ENCODE data around the gene SLX4IP.

The SLX4IP gene

DNA sequence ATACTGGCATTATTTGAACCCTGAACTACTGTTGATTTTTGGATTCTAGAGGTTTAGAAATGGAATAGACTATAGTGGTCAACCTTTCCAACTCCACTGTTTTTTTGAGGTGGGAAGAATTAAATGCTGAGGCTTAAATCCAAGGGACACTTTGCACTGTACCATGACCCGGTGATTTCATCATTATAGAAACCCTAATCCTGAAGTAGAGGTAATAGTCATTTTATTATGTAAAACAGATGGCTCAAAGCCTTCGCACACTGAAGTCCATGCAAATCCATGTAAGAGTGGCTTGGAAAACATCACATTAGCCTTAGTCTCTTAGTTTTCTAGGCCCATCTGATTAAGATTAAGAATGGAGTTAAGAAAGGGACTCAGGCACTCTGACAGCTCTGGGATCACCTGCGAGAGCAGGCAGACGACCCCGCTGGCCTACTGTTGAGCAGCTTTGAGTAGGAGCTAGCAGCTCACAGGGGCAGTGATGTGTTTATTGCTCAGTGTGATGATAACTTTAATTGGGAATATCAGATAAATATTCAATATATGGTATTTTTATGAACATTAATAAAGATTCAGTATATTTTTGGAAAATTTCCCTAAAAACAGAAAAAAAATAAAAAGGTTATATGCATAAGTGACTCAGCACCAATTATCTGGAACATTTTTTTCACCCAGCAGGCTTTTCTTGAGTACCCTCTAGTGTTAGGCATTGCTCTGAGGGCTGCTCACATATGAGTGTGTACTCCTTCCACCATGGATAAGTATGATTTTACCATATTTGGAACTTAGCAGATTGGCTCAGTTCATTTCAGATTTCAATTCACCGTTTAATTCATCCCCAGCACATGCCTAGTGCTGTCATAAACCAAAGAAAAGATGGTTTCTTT is 13.4 kb downstream of the SLX4IP start:
- Histone ChIP-seq H3K9ac (no peak overlapping the region), H3K27ac (no peak overlapping the region), H3K4me2 (ENCODE audit: low read length) (no peak overlapping the region), H3K36me3 (ENCODE audit: control insufficient read depth, insufficient read depth, low read length) (no peaks in the 10 kb centered on the region), H3K79me2 (peaks cover 10% of the 10 kb centered on the region), H3K9me3 (ENCODE audit: control insufficient read depth, low read length) (no peaks in the 10 kb centered on the region), H3K4me3 (ENCODE audit: low read depth, low read length) (no peak overlapping the region), H3K4me1 (no peaks in the 10 kb centered on the region), H2AFZ (no peak overlapping the region), H3K27me3 (ENCODE audit: control insufficient read depth, insufficient read depth, low read length) (no peaks in the 10 kb centered on the region)
- TF ChIP-seq, protein P1, sequence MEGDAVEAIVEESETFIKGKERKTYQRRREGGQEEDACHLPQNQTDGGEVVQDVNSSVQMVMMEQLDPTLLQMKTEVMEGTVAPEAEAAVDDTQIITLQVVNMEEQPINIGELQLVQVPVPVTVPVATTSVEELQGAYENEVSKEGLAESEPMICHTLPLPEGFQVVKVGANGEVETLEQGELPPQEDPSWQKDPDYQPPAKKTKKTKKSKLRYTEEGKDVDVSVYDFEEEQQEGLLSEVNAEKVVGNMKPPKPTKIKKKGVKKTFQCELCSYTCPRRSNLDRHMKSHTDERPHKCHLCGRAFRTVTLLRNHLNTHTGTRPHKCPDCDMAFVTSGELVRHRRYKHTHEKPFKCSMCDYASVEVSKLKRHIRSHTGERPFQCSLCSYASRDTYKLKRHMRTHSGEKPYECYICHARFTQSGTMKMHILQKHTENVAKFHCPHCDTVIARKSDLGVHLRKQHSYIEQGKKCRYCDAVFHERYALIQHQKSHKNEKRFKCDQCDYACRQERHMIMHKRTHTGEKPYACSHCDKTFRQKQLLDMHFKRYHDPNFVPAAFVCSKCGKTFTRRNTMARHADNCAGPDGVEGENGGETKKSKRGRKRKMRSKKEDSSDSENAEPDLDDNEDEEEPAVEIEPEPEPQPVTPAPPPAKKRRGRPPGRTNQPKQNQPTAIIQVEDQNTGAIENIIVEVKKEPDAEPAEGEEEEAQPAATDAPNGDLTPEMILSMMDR (IDR thresholded peaks at IDR 0.05), result no peak

DNA sequence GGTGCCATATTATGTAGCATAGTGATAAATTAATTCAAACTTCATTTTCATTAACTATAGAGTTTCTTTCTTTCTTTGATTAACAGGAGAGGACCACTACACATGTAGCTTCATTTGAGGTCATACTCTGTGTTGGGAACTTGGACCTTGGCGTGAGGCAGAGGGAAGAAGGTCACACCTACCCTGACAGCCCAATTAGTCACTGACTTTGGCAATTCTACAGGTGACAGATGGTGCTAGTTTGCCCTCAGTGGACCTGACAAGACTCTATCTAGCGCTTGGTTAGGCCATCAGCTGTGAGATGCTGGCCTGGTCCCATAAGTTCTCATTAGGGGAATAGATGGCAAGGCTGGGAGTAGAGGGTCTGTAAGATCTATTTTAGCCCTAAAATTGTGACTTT is 14.2 kb downstream of the SLX4IP start:
- H3K4me1 ChIP-seq, result no peaks in the 10 kb centered on the region
- H3K27ac ChIP-seq, result no peak overlapping the region
- no peaks in the 10 kb centered on the region for H3K27me3 ChIP-seq (ENCODE audit: control insufficient read depth, insufficient read depth, low read length)
- no peak overlapping the region for H3K9ac ChIP-seq
- H3K36me3 ChIP-seq (ENCODE audit: control insufficient read depth, insufficient read depth, low read length), result no peaks in the 10 kb centered on the region
- no peak overlapping the region for H2AFZ ChIP-seq
- peaks cover 11% of the 10 kb centered on the region for H3K79me2 ChIP-seq
- TF ChIP-seq, protein P1 (IDR thresholded peaks at IDR 0.05), result no peak
- no peak overlapping the region for H3K4me3 ChIP-seq (ENCODE audit: low read depth, low read length)
- no peak overlapping the region for H3K4me2 ChIP-seq (ENCODE audit: low read length)
- H3K9me3 ChIP-seq (ENCODE audit: control insufficient read depth, low read length), result no peaks in the 10 kb centered on the region

- H3K4me2 ChIP-seq (ENCODE audit: low read length), result no peak overlapping the region
- TF ChIP-seq, protein P1 (IDR thresholded peaks at IDR 0.05), result no peak
- no peaks in the 10 kb centered on the region for H3K27me3 ChIP-seq (ENCODE audit: control insufficient read depth, insufficient read depth, low read length)
- no peaks in the 10 kb centered on the region for H3K36me3 ChIP-seq (ENCODE audit: control insufficient read depth, insufficient read depth, low read length)
- H3K79me2 ChIP-seq, result peaks cover 15% of the 10 kb centered on the region
- H3K9ac ChIP-seq, result no peak overlapping the region
- no peak overlapping the region for H3K27ac ChIP-seq
- no peak overlapping the region for H3K4me3 ChIP-seq (ENCODE audit: low read depth, low read length)
- H3K9me3 ChIP-seq (ENCODE audit: control insufficient read depth, low read length), result no peaks in the 10 kb centered on the region
- no peak overlapping the region for H2AFZ ChIP-seq
- H3K4me1 ChIP-seq, result no peaks in the 10 kb centered on the region
These were observed 18.1 kb downstream of the SLX4IP start for GRCh38 chr20:10453241-10453640.

DNA sequence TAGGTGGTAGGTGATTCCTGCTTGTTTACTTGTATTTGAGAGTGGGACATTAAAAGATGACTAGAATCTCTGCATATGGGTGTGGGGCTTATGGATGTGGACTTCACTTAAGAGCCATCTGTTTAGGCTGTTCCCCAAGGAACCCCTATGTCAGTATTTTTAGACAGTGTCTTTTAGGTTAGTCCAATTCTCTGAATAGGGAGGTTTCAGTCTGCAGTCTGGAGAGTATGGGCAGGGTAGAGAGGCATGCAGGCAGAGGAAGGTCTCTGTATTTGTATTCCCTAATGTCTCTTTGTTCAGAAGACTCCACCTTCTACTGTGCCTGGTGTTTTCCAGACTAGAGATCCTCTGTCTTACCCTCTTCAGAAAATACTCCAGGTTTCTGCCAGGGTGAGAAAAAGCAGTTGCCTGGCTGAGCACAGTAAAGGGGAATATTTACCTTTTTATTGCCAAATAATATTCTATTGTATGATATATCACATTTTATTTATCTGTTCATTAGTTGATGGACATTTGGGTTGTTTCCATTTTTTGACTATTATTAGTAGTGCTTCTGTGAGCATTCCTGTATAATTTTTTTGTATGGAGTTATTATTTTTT is 19.1 kb downstream of the SLX4IP start:
- Histone ChIP-seq H3K4me2 (ENCODE audit: low read length) (no peak overlapping the region), H3K27me3 (ENCODE audit: control insufficient read depth, insufficient read depth, low read length) (no peaks in the 10 kb centered on the region), H3K36me3 (ENCODE audit: control insufficient read depth, insufficient read depth, low read length) (no peaks in the 10 kb centered on the region), H3K79me2 (peaks cover 20% of the 10 kb centered on the region), H3K4me3 (ENCODE audit: low read depth, low read length) (no peak overlapping the region), H2AFZ (no peak overlapping the region), H3K4me1 (no peaks in the 10 kb centered on the region), H3K9ac (no peak overlapping the region), H3K9me3 (ENCODE audit: control insufficient read depth, low read length) (no peaks in the 10 kb centered on the region), H3K27ac (no peak overlapping the region)
- TF ChIP-seq, protein P1 (IDR thresholded peaks at IDR 0.05), result no peak
